Measurements from ENCODE around the gene SON.

Gene SON

DNA sequence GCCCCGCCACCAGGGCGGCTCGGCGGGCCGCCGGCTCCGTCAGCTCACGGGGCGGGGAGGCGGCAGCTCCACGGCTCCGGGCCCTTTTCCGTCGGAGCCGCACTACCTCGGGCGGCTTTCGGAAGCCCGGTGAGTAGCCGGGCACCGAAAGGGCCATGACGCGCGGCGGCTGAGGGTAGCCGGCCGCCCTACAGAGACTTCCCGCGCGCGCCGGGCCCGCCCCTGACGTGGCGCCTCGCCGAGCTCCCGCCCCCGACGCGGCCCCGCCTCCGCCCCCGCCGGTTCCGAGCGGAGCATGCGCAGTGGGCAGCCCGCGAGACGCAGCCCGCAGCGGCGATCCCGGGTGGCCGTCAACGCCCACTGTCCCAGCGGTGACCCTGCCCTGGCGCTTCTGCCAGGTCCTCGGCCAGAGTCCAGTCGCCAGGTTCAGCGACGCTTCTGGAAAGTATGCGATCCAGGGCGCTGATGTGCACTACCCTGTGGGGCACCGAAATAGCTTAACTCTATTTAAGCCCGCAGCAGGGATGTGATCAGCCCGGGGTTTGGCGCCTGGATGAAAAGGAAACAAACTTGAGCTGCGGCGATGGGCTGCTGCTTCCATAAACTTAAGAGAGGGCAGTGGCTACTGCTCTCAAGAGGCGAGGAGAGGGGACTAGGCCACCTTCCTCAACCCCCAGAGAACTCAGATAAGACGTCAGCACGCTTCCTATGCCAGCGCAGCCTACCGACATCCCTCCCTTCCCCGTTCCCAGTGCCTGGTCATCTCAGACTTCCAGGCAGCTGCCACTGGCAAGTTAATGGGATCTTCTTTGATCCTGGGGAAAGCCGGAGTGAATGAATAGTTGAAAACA lies 45.9 kb downstream of the SON start, which contains the start of gene DONSON (continued):
- no peak for TF ChIP-seq ZNF530 (tag by site-specific recombination; IDR thresholded peaks at IDR 0.05; ENCODE audit: low read depth)
- TF ChIP-seq FEZF1 (tag by site-specific recombination; IDR thresholded peaks at IDR 0.05), result no peak
- no peak for TF ChIP-seq ZNF426 (tag by site-specific recombination; IDR thresholded peaks at IDR 0.05)
- TF ChIP-seq ZNF624 (tag by site-specific recombination; IDR thresholded peaks at IDR 0.05), result no peak
- TF ChIP-seq ZNF610 (tag by site-specific recombination; IDR thresholded peaks at IDR 0.05; ENCODE audit: borderline replicate concordance), result no peak
- TF ChIP-seq PRDM1 (tag by site-specific recombination; IDR thresholded peaks at IDR 0.05), result peak; percentile 74
- no peak for TF ChIP-seq ZNF621 (tag by site-specific recombination; IDR thresholded peaks at IDR 0.05)
- no peak for TF ChIP-seq ZNF292 (tag by site-specific recombination; IDR thresholded peaks at IDR 0.05; ENCODE audit: borderline replicate concordance, low read depth)
- TF ChIP-seq KLF10 (tag by site-specific recombination; IDR thresholded peaks at IDR 0.05), result peak; percentile 82
- TF ChIP-seq, protein P1, sequence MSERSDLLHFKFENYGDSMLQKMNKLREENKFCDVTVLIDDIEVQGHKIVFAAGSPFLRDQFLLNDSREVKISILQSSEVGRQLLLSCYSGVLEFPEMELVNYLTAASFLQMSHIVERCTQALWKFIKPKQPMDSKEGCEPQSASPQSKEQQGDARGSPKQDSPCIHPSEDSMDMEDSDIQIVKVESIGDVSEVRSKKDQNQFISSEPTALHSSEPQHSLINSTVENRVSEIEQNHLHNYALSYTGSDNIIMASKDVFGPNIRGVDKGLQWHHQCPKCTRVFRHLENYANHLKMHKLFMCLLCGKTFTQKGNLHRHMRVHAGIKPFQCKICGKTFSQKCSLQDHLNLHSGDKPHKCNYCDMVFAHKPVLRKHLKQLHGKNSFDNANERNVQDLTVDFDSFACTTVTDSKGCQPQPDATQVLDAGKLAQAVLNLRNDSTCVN (tag by site-specific recombination; optimal IDR thresholded peaks at IDR 0.05), result peak; percentile 62
- TF ChIP-seq, protein P2, sequence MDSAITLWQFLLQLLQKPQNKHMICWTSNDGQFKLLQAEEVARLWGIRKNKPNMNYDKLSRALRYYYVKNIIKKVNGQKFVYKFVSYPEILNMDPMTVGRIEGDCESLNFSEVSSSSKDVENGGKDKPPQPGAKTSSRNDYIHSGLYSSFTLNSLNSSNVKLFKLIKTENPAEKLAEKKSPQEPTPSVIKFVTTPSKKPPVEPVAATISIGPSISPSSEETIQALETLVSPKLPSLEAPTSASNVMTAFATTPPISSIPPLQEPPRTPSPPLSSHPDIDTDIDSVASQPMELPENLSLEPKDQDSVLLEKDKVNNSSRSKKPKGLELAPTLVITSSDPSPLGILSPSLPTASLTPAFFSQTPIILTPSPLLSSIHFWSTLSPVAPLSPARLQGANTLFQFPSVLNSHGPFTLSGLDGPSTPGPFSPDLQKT (IDR thresholded peaks at IDR 0.05; ENCODE audit: borderline replicate concordance, low read depth, low read length), result no peak
- no peak for TF ChIP-seq ZNF664 (tag by site-specific recombination; IDR thresholded peaks at IDR 0.05)
- no peak for TF ChIP-seq ZNF433 (tag by site-specific recombination; IDR thresholded peaks at IDR 0.05; ENCODE audit: low read depth)
- TF ChIP-seq, protein P3, sequence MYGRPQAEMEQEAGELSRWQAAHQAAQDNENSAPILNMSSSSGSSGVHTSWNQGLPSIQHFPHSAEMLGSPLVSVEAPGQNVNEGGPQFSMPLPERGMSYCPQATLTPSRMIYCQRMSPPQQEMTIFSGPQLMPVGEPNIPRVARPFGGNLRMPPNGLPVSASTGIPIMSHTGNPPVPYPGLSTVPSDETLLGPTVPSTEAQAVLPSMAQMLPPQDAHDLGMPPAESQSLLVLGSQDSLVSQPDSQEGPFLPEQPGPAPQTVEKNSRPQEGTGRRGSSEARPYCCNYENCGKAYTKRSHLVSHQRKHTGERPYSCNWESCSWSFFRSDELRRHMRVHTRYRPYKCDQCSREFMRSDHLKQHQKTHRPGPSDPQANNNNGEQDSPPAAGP (tag by site-specific recombination; IDR thresholded peaks at IDR 0.05), result 0 out of 2 replicates have a peak, but pooled peaks have one; percentile 39
- TF ChIP-seq SP7 (tag by site-specific recombination; IDR thresholded peaks at IDR 0.05), result peak; percentile 82
- TF ChIP-seq, protein P4, sequence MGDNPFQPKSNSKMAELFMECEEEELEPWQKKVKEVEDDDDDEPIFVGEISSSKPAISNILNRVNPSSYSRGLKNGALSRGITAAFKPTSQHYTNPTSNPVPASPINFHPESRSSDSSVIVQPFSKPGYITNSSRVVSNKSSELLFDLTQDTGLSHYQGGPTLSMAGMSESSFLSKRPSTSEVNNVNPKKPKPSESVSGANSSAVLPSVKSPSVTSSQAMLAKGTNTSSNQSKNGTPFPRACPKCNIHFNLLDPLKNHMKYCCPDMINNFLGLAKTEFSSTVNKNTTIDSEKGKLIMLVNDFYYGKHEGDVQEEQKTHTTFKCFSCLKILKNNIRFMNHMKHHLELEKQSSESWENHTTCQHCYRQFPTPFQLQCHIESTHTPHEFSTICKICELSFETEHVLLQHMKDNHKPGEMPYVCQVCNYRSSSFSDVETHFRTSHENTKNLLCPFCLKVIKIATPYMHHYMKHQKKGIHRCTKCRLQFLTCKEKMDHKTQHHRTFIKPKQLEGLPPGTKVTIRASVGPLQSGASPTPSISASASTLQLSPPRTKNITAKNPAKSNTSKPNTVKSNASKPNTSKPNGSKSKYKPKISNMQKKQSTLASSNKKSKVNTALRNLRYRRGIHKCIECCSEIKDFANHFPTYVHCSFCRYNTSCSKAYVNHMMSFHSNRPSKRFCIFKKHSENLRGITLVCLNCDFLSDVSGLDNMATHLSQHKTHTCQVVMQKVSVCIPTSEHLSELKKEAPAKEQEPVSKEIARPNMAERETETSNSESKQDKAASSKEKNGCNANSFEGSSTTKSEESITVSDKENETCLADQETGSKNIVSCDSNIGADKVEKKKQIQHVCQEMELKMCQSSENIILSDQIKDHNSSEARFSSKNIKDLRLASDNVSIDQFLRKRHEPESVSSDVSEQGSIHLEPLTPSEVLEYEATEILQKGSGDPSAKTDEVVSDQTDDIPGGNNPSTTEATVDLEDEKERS (tag by site-specific recombination; IDR thresholded peaks at IDR 0.05), result no peak
- TF ChIP-seq YY2 (tag by site-specific recombination; IDR thresholded peaks at IDR 0.05), result no peak
- TF ChIP-seq ZNF768 (tag by site-specific recombination; IDR thresholded peaks at IDR 0.05), result no peak
- TF ChIP-seq ZNF146 (tag by site-specific recombination; IDR thresholded peaks at IDR 0.05), result no peak
- TF ChIP-seq ZNF394 (tag by site-specific recombination; IDR thresholded peaks at IDR 0.05; ENCODE audit: borderline replicate concordance), result peak; percentile 34; the same call in 1 of the 2 replicates
- TF ChIP-seq, protein P5, sequence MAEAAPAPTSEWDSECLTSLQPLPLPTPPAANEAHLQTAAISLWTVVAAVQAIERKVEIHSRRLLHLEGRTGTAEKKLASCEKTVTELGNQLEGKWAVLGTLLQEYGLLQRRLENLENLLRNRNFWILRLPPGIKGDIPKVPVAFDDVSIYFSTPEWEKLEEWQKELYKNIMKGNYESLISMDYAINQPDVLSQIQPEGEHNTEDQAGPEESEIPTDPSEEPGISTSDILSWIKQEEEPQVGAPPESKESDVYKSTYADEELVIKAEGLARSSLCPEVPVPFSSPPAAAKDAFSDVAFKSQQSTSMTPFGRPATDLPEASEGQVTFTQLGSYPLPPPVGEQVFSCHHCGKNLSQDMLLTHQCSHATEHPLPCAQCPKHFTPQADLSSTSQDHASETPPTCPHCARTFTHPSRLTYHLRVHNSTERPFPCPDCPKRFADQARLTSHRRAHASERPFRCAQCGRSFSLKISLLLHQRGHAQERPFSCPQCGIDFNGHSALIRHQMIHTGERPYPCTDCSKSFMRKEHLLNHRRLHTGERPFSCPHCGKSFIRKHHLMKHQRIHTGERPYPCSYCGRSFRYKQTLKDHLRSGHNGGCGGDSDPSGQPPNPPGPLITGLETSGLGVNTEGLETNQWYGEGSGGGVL (tag by site-specific recombination; IDR thresholded peaks at IDR 0.05), result no peak
- TF ChIP-seq GLIS1 (tag by site-specific recombination; IDR thresholded peaks at IDR 0.05), result peak; percentile 60
- no peak for TF ChIP-seq ZNF140 (tag by site-specific recombination; IDR thresholded peaks at IDR 0.05)
- no peak; the same call in 1 of the 2 replicates for TF ChIP-seq ZNF660 (tag by site-specific recombination; IDR thresholded peaks at IDR 0.05)
- TF ChIP-seq, protein P6, sequence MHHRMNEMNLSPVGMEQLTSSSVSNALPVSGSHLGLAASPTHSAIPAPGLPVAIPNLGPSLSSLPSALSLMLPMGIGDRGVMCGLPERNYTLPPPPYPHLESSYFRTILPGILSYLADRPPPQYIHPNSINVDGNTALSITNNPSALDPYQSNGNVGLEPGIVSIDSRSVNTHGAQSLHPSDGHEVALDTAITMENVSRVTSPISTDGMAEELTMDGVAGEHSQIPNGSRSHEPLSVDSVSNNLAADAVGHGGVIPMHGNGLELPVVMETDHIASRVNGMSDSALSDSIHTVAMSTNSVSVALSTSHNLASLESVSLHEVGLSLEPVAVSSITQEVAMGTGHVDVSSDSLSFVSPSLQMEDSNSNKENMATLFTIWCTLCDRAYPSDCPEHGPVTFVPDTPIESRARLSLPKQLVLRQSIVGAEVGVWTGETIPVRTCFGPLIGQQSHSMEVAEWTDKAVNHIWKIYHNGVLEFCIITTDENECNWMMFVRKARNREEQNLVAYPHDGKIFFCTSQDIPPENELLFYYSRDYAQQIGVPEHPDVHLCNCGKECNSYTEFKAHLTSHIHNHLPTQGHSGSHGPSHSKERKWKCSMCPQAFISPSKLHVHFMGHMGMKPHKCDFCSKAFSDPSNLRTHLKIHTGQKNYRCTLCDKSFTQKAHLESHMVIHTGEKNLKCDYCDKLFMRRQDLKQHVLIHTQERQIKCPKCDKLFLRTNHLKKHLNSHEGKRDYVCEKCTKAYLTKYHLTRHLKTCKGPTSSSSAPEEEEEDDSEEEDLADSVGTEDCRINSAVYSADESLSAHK (tag by site-specific recombination; IDR thresholded peaks at IDR 0.05), result no peak
- peak; percentile 32; the same call in 1 of the 2 replicates for TF ChIP-seq TRIM28 (IDR thresholded peaks at IDR 0.05; ENCODE audit: borderline replicate concordance, low read length)
- TF ChIP-seq ZNF658 (tag by site-specific recombination; IDR thresholded peaks at IDR 0.05), result no peak
- TF ChIP-seq ZNF404 (tag by site-specific recombination; IDR thresholded peaks at IDR 0.05), result no peak
- TF ChIP-seq ZSCAN23 (tag by site-specific recombination; IDR thresholded peaks at IDR 0.05), result no peak
- TF ChIP-seq ZNF350 (tag by site-specific recombination; IDR thresholded peaks at IDR 0.05), result no peak

Measured in HEK293 (cell line).